HepG2 (cell line): ENCODE results near the gene RPS6KL1. TPM values are rescaled to one million over a fixed set of nuclear protein-coding genes. Genes with fewer than 3 reads are reported as not detected.

Source experiments
- DBP ChIP-seq: sonication (generic); formaldehyde crosslinking; IDR thresholded peaks from 2 replicates; pipeline ENCODE4 v1.4.0; 2020; ENCODE audit warnings: missing genetic modification reagents; ENCODE audit errors: not compliant biosample characterization
- DR1 ChIP-seq: sonication (generic); formaldehyde crosslinking; IDR thresholded peaks from 2 replicates; pipeline ENCODE4 v1.8.0; 2021; ENCODE audit warnings: mild to moderate bottlenecking, missing genetic modification reagents, inconsistent platforms
- ELF3 ChIP-seq: IDR thresholded peaks from 2 replicates; pipeline ENCODE4 v1.6.1; 2016; ENCODE audit warnings: missing genetic modification reagents, missing compliant biosample characterization
- FOXA1 ChIP-seq, 2 experiments: fragments of 450-650 bp in 1 of 2; sonication (generic) in 1 of 2; formaldehyde crosslinking in 1 of 2; IDR thresholded peaks; 2 replicates each; pipeline versions ENCODE4 v1.4.0 to v1.6.1; 2016 to 2020; ENCODE audit warnings: missing genetic modification reagents in 1 of 2
- HNRNPH1 ChIP-seq: fragments of 200-400 bp; formaldehyde crosslinking; optimal IDR thresholded peaks from 2 replicates; pipeline ENCODE3; 2017; ENCODE audit warnings: mild to moderate bottlenecking, low read depth, low read length
- LCORL ChIP-seq, 2 experiments: fragments of 450-650 bp in 1 of 2; sonication (generic) in 1 of 2; formaldehyde crosslinking in 1 of 2; IDR thresholded peaks; 2 replicates each; pipeline versions ENCODE4 v1.5.0 to v1.6.1; 2017 to 2020; ENCODE audit warnings: antibody characterized with exemption in 1 of 2, missing genetic modification reagents in 1 of 2
- MLLT10 ChIP-seq: sonication (generic); formaldehyde crosslinking; IDR thresholded peaks from 2 replicates; pipeline ENCODE4 v1.4.0; 2020; ENCODE audit warnings: missing genetic modification reagents
- NBN ChIP-seq: fragments of 450-650 bp; conservative IDR thresholded peaks from 2 replicates; pipeline ENCODE4 v1.6.1; 2017
- RBM39 ChIP-seq: fragments of 200-400 bp; formaldehyde crosslinking; IDR thresholded peaks from one replicate; pipeline ENCODE4 v1.6.1; 2018; ENCODE audit warnings: antibody characterized with exemption, mild to moderate bottlenecking, low read depth, low read length; ENCODE audit not compliant: poor library complexity, severe bottlenecking
- SMAD1 ChIP-seq: sonication (generic); formaldehyde crosslinking; IDR thresholded peaks from 2 replicates; pipeline ENCODE4 v1.4.0; 2020; ENCODE audit warnings: missing genetic modification reagents, low read depth, mild to moderate bottlenecking, borderline replicate concordance
- SRSF4 ChIP-seq: fragments of 200-400 bp; formaldehyde crosslinking; IDR thresholded peaks from one replicate; pipeline ENCODE4 v1.6.1; 2018; ENCODE audit warnings: mild to moderate bottlenecking, low read depth, low read length, moderate library complexity; ENCODE audit not compliant: poor library complexity, severe bottlenecking
- SSRP1 ChIP-seq: IDR thresholded peaks from 2 replicates; pipeline ENCODE4 v1.6.1; 2016; ENCODE audit warnings: control low read depth
- TAF1 ChIP-seq: sonication (generic); formaldehyde crosslinking; IDR thresholded peaks from 2 replicates; pipeline ENCODE4 v1.4.0; 2020; ENCODE audit warnings: missing genetic modification reagents
- TRIM24 ChIP-seq: sonication (generic); formaldehyde crosslinking; IDR thresholded peaks from 2 replicates; pipeline ENCODE4 v1.8.0; 2022; ENCODE audit warnings: mild to moderate bottlenecking, missing genetic modification reagents
- ZBTB39 ChIP-seq: sonication (generic); formaldehyde crosslinking; IDR thresholded peaks from 2 replicates; pipeline ENCODE4 v1.5.0; 2020; ENCODE audit warnings: missing genetic modification reagents
- ZFP62 ChIP-seq: sonication (generic); formaldehyde crosslinking; IDR thresholded peaks from 2 replicates; pipeline ENCODE4 v1.4.0; 2020; ENCODE audit warnings: missing genetic modification reagents
- ZNF317 ChIP-seq: sonication (generic); formaldehyde crosslinking; IDR thresholded peaks from 2 replicates; pipeline ENCODE4 v1.5.0; 2020; ENCODE audit warnings: mild to moderate bottlenecking, missing genetic modification reagents
- polyA plus RNA-seq, 8 experiments: library from polyadenylated mRNA; depleted of rRNA in 3 of 8; stranded (reverse) in 7 of 8; unstranded in 1 of 8; fragments of >200 nt; fragmentation: Illumina TruSeq in 4 of 8; extraction: Trizol in 4 of 8; gene quantifications; 2 replicates each; pipeline versions ENCODE4 v1.2.1 to v1.2.3, GENCODE V29; 2011 to 2016; ENCODE audit warnings: low read depth in 4 of 8, missing spikeins in 1 of 8, mixed read lengths in 1 of 8; ENCODE audit not compliant: insufficient read depth in 1 of 8
- total RNA-seq, 5 experiments: library from RNA; depleted of rRNA; stranded (reverse); fragments of >200 nt; fragmentation: Illumina TruSeq; extraction: Trizol; gene quantifications; 2 replicates each; pipeline ENCODE4 v1.2.3, GENCODE V29; 2016; ENCODE audit warnings: low read depth in 1 of 5
- TF ChIP-seq, protein P1 (sequence below): sonication (generic); formaldehyde crosslinking; conservative IDR thresholded peaks from 2 replicates; pipeline ENCODE4 v1.4.0; 2020; ENCODE audit warnings: missing genetic modification reagents
- TF ChIP-seq, protein P2 (sequence below): IDR thresholded peaks from 2 replicates; pipeline ENCODE4 v1.6.1; 2016; ENCODE audit warnings: missing compliant biosample characterization, missing genetic modification reagents, borderline replicate concordance
- TF ChIP-seq, protein P3 (sequence below): sonication (generic); formaldehyde crosslinking; IDR thresholded peaks from 2 replicates; pipeline ENCODE4 v1.8.1; 2023; ENCODE audit warnings: mild to moderate bottlenecking, missing genetic modification reagents
- TF ChIP-seq, protein P4 (sequence below): IDR thresholded peaks from 2 replicates; pipeline ENCODE4 v1.6.1; 2016; ENCODE audit warnings: missing genetic modification reagents, missing compliant biosample characterization

The RPS6KL1 gene
- total and polyA plus RNA-seq, 2 of the 13 experiments (the other 11 are each of a cell fraction or from before 2014, with no cell fraction given): 6.5 to 11.5 TPM

DNA sequence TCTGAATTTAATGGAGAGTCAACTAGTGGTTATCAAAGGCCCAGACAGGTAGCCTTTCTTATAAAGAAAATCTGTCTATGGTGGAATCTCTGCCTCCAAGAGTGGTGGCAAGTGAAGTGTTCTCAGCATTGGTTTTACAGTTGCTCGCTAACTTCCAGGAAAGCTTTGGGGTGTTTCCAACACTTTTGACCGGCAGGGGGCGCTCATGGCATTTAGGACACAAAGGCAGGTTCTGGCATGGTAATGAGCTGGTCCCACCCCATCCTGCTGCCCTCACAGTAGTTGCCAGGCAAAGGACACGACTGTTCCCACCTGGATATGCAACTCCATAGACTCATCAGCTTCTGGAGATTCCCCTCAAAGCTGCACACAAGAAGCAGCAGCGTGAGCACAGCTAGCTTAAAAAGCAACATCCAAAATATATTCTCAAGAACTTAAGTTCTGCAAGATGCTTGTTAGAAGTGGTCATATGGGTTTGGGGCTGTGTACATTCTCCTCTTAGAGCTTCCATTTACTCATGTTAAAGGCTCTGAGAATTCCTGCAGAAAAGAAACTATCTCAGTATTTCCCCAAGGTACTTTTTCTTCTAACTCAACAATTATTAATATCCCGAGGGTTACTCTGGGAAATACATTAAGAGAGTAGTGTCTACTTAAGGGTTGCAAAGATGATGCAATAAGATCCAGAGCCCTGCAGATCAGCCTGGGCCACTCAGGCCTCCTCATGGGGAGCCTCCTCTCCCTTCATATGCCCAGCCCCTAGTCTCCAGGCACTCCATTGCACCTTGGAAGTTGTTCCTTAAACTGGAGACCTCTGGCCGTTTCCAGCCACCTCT is 61.9 kb downstream of the RPS6KL1 start (continued):
- no peak for TF ChIP-seq ZBTB39 (CRISPR knock-in tag)
- TF ChIP-seq, protein P1, sequence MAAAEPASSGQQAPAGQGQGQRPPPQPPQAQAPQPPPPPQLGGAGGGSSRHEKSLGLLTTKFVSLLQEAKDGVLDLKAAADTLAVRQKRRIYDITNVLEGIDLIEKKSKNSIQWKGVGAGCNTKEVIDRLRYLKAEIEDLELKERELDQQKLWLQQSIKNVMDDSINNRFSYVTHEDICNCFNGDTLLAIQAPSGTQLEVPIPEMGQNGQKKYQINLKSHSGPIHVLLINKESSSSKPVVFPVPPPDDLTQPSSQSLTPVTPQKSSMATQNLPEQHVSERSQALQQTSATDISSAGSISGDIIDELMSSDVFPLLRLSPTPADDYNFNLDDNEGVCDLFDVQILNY (CRISPR knock-in tag): no peak
- TF ChIP-seq, protein P2, sequence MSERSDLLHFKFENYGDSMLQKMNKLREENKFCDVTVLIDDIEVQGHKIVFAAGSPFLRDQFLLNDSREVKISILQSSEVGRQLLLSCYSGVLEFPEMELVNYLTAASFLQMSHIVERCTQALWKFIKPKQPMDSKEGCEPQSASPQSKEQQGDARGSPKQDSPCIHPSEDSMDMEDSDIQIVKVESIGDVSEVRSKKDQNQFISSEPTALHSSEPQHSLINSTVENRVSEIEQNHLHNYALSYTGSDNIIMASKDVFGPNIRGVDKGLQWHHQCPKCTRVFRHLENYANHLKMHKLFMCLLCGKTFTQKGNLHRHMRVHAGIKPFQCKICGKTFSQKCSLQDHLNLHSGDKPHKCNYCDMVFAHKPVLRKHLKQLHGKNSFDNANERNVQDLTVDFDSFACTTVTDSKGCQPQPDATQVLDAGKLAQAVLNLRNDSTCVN: no peak
- no peak for TF ChIP-seq ZFP62 (CRISPR knock-in tag)
- no peak for TF ChIP-seq DBP (CRISPR knock-in tag)
- TF ChIP-seq HNRNPH1: no peak
- no peak for TF ChIP-seq TRIM24 (CRISPR knock-in tag)
- TF ChIP-seq SMAD1 (CRISPR knock-in tag): no peak
- TF ChIP-seq, protein P3, sequence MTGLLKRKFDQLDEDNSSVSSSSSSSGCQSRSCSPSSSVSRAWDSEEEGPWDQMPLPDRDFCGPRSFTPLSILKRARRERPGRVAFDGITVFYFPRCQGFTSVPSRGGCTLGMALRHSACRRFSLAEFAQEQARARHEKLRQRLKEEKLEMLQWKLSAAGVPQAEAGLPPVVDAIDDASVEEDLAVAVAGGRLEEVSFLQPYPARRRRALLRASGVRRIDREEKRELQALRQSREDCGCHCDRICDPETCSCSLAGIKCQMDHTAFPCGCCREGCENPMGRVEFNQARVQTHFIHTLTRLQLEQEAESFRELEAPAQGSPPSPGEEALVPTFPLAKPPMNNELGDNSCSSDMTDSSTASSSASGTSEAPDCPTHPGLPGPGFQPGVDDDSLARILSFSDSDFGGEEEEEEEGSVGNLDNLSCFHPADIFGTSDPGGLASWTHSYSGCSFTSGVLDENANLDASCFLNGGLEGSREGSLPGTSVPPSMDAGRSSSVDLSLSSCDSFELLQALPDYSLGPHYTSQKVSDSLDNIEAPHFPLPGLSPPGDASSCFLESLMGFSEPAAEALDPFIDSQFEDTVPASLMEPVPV (CRISPR knock-in tag): no peak
- no peak for TF ChIP-seq NBN
- TF ChIP-seq SRSF4: no peak
- TF ChIP-seq DR1 (CRISPR knock-in tag): no peak
- TF ChIP-seq MLLT10: no peak
- TF ChIP-seq TAF1 (CRISPR knock-in tag): no peak
- 0 out of 2 replicates have a peak, but pooled peaks have one; percentile 23 for TF ChIP-seq ELF3 (CRISPR knock-in tag)
- TF ChIP-seq LCORL (IDR thresholded peaks at IDR 0.05): no peak
- no peak for TF ChIP-seq LCORL (CRISPR knock-in tag; IDR thresholded peaks at IDR 0.05)
- TF ChIP-seq, protein P4, sequence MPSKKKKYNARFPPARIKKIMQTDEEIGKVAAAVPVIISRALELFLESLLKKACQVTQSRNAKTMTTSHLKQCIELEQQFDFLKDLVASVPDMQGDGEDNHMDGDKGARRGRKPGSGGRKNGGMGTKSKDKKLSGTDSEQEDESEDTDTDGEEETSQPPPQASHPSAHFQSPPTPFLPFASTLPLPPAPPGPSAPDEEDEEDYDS (CRISPR knock-in tag): no peak
- TF ChIP-seq RBM39: no peak
- TF ChIP-seq FOXA1 (IDR thresholded peaks at IDR 0.05): no peak
- TF ChIP-seq FOXA1 (CRISPR knock-in tag; IDR thresholded peaks at IDR 0.05): no peak
- no peak for TF ChIP-seq ZNF317 (CRISPR knock-in tag)
- TF ChIP-seq SSRP1 (CRISPR knock-in tag): no peak
